ENCODE results near the gene SURF1.

The SURF1 gene

GRCh38 chr9:133356391-133357091 lies at the start of gene SURF1, which contains the start of gene SURF2:
TSS of gene SURF1 (minus strand) at chr9:133356487. CDS start at chr9:133356453, 34 bp downstream.
TSS of gene SURF2 (plus strand) at chr9:133356550. CDS start at chr9:133356593, 43 bp downstream.
- Histone ChIP-seq H2AFZ (ENCODE audit: low read depth, low read length, severe bottlenecking) (peak within 1 kb of the TSS; percentile 65), H3K79me2 (ENCODE audit: insufficient read depth, low read length) (peaks cover 8% of the 10 kb centered on the region; the same call in 1 of the 2 replicates), H3K36me3 (ENCODE audit: low read length) (peaks cover 5% of the 10 kb centered on the region), H3K4me3 (ENCODE audit: insufficient read depth, low read length, poor library complexity, severe bottlenecking) (peak within 1 kb of the TSS; percentile 80), H3K9me2 (replicated peaks; ENCODE audit: insufficient read depth, low read length) (no peaks in the 10 kb centered on the region), H3F3A (ENCODE audit: insufficient read depth) (peaks cover 38% of the 10 kb centered on the region), H3K4me2 (ENCODE audit: low read depth, low read length, poor library complexity, severe bottlenecking) (peak within 1 kb of the TSS; percentile 86), H4K20me1 (ENCODE audit: low read depth, low read length) (no peaks in the 10 kb centered on the region), H3K27ac (ENCODE audit: low read depth, low read length) (peak within 1 kb of the TSS; percentile 13), H3K27me3 (ENCODE audit: low read length) (no peaks in the 10 kb centered on the region), H3K9me3 (ENCODE audit: insufficient read depth, low read length) (no peaks in the 10 kb centered on the region), H3K9ac (ENCODE audit: low read length) (peak within 1 kb of the TSS; percentile 85)
- TF ChIP-seq EZH2phosphoT487 (conservative IDR thresholded peaks at IDR 0.05; ENCODE audit: low read length) (no peak), CTCF (IDR thresholded peaks at IDR 0.05; ENCODE audit: insufficient read depth, low read length, poor library complexity, severe bottlenecking) (no peak)

- no peaks in the 10 kb centered on the region for H3K9me3 ChIP-seq (ENCODE audit: insufficient read depth, low read length)
- H4K20me1 ChIP-seq (ENCODE audit: low read depth, low read length), result no peaks in the 10 kb centered on the region
- H3K27me3 ChIP-seq (ENCODE audit: low read length), result no peaks in the 10 kb centered on the region
- H2AFZ ChIP-seq (ENCODE audit: low read depth, low read length, severe bottlenecking), result no peak overlapping the region
- no peaks in the 10 kb centered on the region for H3K36me3 ChIP-seq (ENCODE audit: low read length)
- H3K9me2 ChIP-seq (replicated peaks; ENCODE audit: insufficient read depth, low read length), result no peaks in the 10 kb centered on the region
- no peaks in the 10 kb centered on the region for H3F3A ChIP-seq (ENCODE audit: insufficient read depth)
- H3K4me3 ChIP-seq (ENCODE audit: insufficient read depth, low read length, poor library complexity, severe bottlenecking), result no peak overlapping the region
- no peak overlapping the region for H3K4me2 ChIP-seq (ENCODE audit: low read depth, low read length, poor library complexity, severe bottlenecking)
- no peaks in the 10 kb centered on the region for H3K79me2 ChIP-seq (ENCODE audit: insufficient read depth, low read length)
- TF ChIP-seq EZH2phosphoT487 (conservative IDR thresholded peaks at IDR 0.05; ENCODE audit: low read length) (no peak), CTCF (IDR thresholded peaks at IDR 0.05; ENCODE audit: insufficient read depth, low read length, poor library complexity, severe bottlenecking) (no peak)
- H3K27ac ChIP-seq (ENCODE audit: low read depth, low read length), result no peak overlapping the region
- H3K9ac ChIP-seq (ENCODE audit: low read length), result no peak overlapping the region
These were observed 49.5 kb upstream of the SURF1 start for GRCh38 chr9:133405508-133406438.

- Histone ChIP-seq H3F3A (ENCODE audit: insufficient read depth) (no peaks in the 10 kb centered on the region), H2AFZ (ENCODE audit: low read depth, low read length, severe bottlenecking) (no peak overlapping the region), H3K9ac (ENCODE audit: low read length) (no peak overlapping the region), H3K9me2 (replicated peaks; ENCODE audit: insufficient read depth, low read length) (no peaks in the 10 kb centered on the region), H3K4me3 (ENCODE audit: insufficient read depth, low read length, poor library complexity, severe bottlenecking) (no peak overlapping the region), H4K20me1 (ENCODE audit: low read depth, low read length) (no peaks in the 10 kb centered on the region), H3K4me2 (ENCODE audit: low read depth, low read length, poor library complexity, severe bottlenecking) (no peak overlapping the region), H3K9me3 (ENCODE audit: insufficient read depth, low read length) (no peaks in the 10 kb centered on the region), H3K27ac (ENCODE audit: low read depth, low read length) (no peak overlapping the region), H3K27me3 (ENCODE audit: low read length) (no peaks in the 10 kb centered on the region), H3K36me3 (ENCODE audit: low read length) (no peaks in the 10 kb centered on the region), H3K79me2 (ENCODE audit: insufficient read depth, low read length) (no peaks in the 10 kb centered on the region)
- TF ChIP-seq EZH2phosphoT487 (conservative IDR thresholded peaks at IDR 0.05; ENCODE audit: low read length), result no peak
- no peak for TF ChIP-seq CTCF (IDR thresholded peaks at IDR 0.05; ENCODE audit: insufficient read depth, low read length, poor library complexity, severe bottlenecking)
These were observed 48.2 kb upstream of the SURF1 start for GRCh38 chr9:133404454-133405002.
